OCI-LY1 (cell line): ENCODE results near the gene IVD.
"Not testable (repeated sequence)": the region's sequence is repeated elsewhere in the genome, so short reads cannot be mapped to it uniquely, and the experiment has no call there.

Experiments
- H2AFZ ChIP-seq: fragments of 200-600 bp; sonication (generic), shearing (Covaris generic); 2 replicates; pipeline ENCODE4 v1.6.0; 2014; ENCODE audit warnings: antibody characterized with exemption, mild to moderate bottlenecking, low read length
- H3F3A ChIP-seq: fragments of 200-600 bp; sonication (generic), shearing (Covaris generic); 2 replicates; pipeline ENCODE4 v1.6.0; 2014; ENCODE audit warnings: mild to moderate bottlenecking, antibody characterized with exemption, low read length, moderate library complexity; ENCODE audit not compliant: insufficient read depth
- H3K27ac ChIP-seq: fragments of 200-600 bp; sonication (generic); 2 replicates; pipeline ENCODE4 v1.5.1; 2014; ENCODE audit warnings: low read length, mixed run types, mild to moderate bottlenecking, low read depth; ENCODE audit not compliant: poor library complexity, severe bottlenecking
- H3K27me3 ChIP-seq: fragments of 200-600 bp; sonication (generic); 2 replicates; pipeline ENCODE4 v1.6.0; 2014; ENCODE audit warnings: antibody characterized with exemption, mild to moderate bottlenecking, low read length, moderate library complexity; ENCODE audit not compliant: insufficient read depth
- H3K36me3 ChIP-seq: fragments of 200-600 bp; sonication (generic); 2 replicates; pipeline ENCODE4 v1.6.1; 2014; ENCODE audit warnings: mild to moderate bottlenecking, antibody characterized with exemption, low read length, moderate library complexity, mixed read lengths; ENCODE audit not compliant: insufficient read depth
- H3K4me1 ChIP-seq: fragments of 200-600 bp; sonication (generic); 2 replicates; pipeline ENCODE4 v1.5.1; 2014; ENCODE audit warnings: mild to moderate bottlenecking, low read length, moderate library complexity; ENCODE audit not compliant: insufficient read depth, severe bottlenecking
- H3K4me2 ChIP-seq: fragments of 200-600 bp; sonication (generic), shearing (Covaris generic); 2 replicates; pipeline ENCODE4 v1.6.1; 2014; ENCODE audit warnings: low read length
- H3K4me3 ChIP-seq: fragments of 200-600 bp; sonication (generic); 2 replicates; pipeline ENCODE4 v1.5.1; 2014; ENCODE audit warnings: low read length, low read depth, mild to moderate bottlenecking, mixed read lengths; ENCODE audit not compliant: poor library complexity, severe bottlenecking
- H3K79me2 ChIP-seq: fragments of 200-600 bp; shearing (Covaris generic); 2 replicates; pipeline ENCODE4 v1.6.1; 2016; ENCODE audit warnings: mixed run types, low read length, mixed read lengths; ENCODE audit not compliant: insufficient read depth
- H3K9ac ChIP-seq: fragments of 200-600 bp; sonication (generic), shearing (Covaris generic); 2 replicates; pipeline ENCODE4 v1.6.1; 2014; ENCODE audit warnings: mild to moderate bottlenecking, low read length, mixed read lengths
- H3K9me2 ChIP-seq: fragments of 200-600 bp; sonication (generic), shearing (Covaris generic); 2 replicates; pipeline ENCODE4 v1.6.1; 2014; ENCODE audit warnings: low read depth, mild to moderate bottlenecking, low read length, mixed read lengths
- H3K9me3 ChIP-seq: fragments of 200-600 bp; shearing (Covaris generic); 2 replicates; pipeline ENCODE4 v1.6.1; 2014; ENCODE audit warnings: low read length, mixed read lengths
- H4K20me1 ChIP-seq: fragments of 200-600 bp; sonication (generic), shearing (Covaris generic); 2 replicates; pipeline ENCODE4 v1.6.0; 2016; ENCODE audit warnings: mild to moderate bottlenecking, low read length; ENCODE audit not compliant: insufficient read depth
- CTCF ChIP-seq: fragments of 200-600 bp; sonication (generic), shearing (Covaris generic); IDR thresholded peaks from 2 replicates; pipeline ENCODE4 v1.5.1; 2017; ENCODE audit warnings: mild to moderate bottlenecking, antibody characterized with exemption, low read length, moderate library complexity, mixed read lengths
- EZH2 ChIP-seq: fragments of 200-600 bp; sonication (generic), shearing (Covaris generic); IDR thresholded peaks from 2 replicates; pipeline ENCODE4 v1.8.0; 2017; ENCODE audit warnings: borderline replicate concordance, mixed run types, mild to moderate bottlenecking, antibody characterized with exemption, low read length, moderate library complexity, mixed read lengths

IVD gene

GRCh38 chr15:40452296-40453090 is 46.9 kb downstream of the IVD start:
- Histone ChIP-seq H3K27ac (no peak overlapping the region), H3K4me3 (no peak overlapping the region)

GRCh38 chr15:40453941-40454340 is 48.3 kb downstream of the IVD start:
- not testable (repeated sequence) for H3K36me3 ChIP-seq, H4K20me1 ChIP-seq, H3K79me2 ChIP-seq, H3F3A ChIP-seq, H2AFZ ChIP-seq, H3K27me3 ChIP-seq, H3K9me2 ChIP-seq, H3K9ac ChIP-seq, H3K27ac ChIP-seq, H3K9me3 ChIP-seq, H3K4me2 ChIP-seq, H3K4me3 ChIP-seq
- H3K4me1 ChIP-seq: peaks cover 15% of the 10 kb centered on the region

More at GRCh38 chr15:40452296-40453090, 46.9 kb downstream of the IVD start:
- no peak for TF ChIP-seq CTCF
- no peak for TF ChIP-seq EZH2
- H3K27me3 ChIP-seq: no peaks in the 10 kb centered on the region
- H4K20me1 ChIP-seq: no peaks in the 10 kb centered on the region
- no peak overlapping the region for H3K9ac ChIP-seq
- H3K9me2 ChIP-seq: no peaks in the 10 kb centered on the region
- H3F3A ChIP-seq: no peaks in the 10 kb centered on the region
- no peaks in the 10 kb centered on the region; the same call in 1 of the 2 replicates for H3K79me2 ChIP-seq
- H2AFZ ChIP-seq: no peak overlapping the region
- peaks cover 15% of the 10 kb centered on the region for H3K4me1 ChIP-seq
- H3K4me2 ChIP-seq: no peak overlapping the region
- no peaks in the 10 kb centered on the region for H3K36me3 ChIP-seq
- no peaks in the 10 kb centered on the region for H3K9me3 ChIP-seq

- no peaks in the 10 kb centered on the region for H3K9me2 ChIP-seq
- H3K9ac ChIP-seq: no peak overlapping the region
- H3K79me2 ChIP-seq: no peaks in the 10 kb centered on the region
- H3F3A ChIP-seq: no peaks in the 10 kb centered on the region
- H3K9me3 ChIP-seq: no peaks in the 10 kb centered on the region
- peaks cover 7% of the 10 kb centered on the region; the same call in 1 of the 2 replicates for H3K36me3 ChIP-seq
- H2AFZ ChIP-seq: no peak overlapping the region
- no peaks in the 10 kb centered on the region for H3K27me3 ChIP-seq
- no peak overlapping the region for H3K4me3 ChIP-seq
- TF ChIP-seq EZH2: no peak
- TF ChIP-seq CTCF: no peak
- H3K27ac ChIP-seq: no peak overlapping the region
- H3K4me2 ChIP-seq: no peak overlapping the region
- H3K4me1 ChIP-seq: peaks cover 15% of the 10 kb centered on the region
- no peaks in the 10 kb centered on the region for H4K20me1 ChIP-seq
Measured at GRCh38 chr15:40454904-40455391, 49.4 kb downstream of the IVD start.
